ENCODE measurements around the gene KLHL7. TPM values are rescaled to one million over a fixed set of nuclear protein-coding genes. Genes with fewer than 3 reads are reported as not detected.

KLHL7 gene
- total RNA-seq, 1 experiment from 2014 or later: 20.6 TPM

- H3K4me1 ChIP-seq (ENCODE audit: control insufficient read depth in 1 of 2, insufficient read depth in 2 of 2, low read length in 2 of 2): peaks cover 5 to 14% of the 10 kb centered on the region in 2 experiments; a peak in 3 of 4 replicates
- H2AFZ ChIP-seq (ENCODE audit: low read depth, low read length, poor library complexity, severe bottlenecking): peak within 1 kb of the TSS; percentile 25
- peak; percentile 99 for DNase-seq (ENCODE audit: low read depth, low spot score)
- BruUV-seq (replicated peaks): TSS peak; percentile 71
- H3K36me3 ChIP-seq (ENCODE audit: control insufficient read depth in 1 of 2, insufficient read depth in 2 of 2, low read length in 2 of 2): peaks cover 10 to 14% of the 10 kb centered on the region in 2 experiments; a peak in 3 of 4 replicates
- H3K27ac ChIP-seq (ENCODE audit: low read depth, low read length): peak within 1 kb of the TSS; percentile 78
- ATAC-seq: peak; percentile 94
- H3K9me3 ChIP-seq (ENCODE audit: control insufficient read depth in 1 of 2, insufficient read depth in 1 of 2, low read depth in 1 of 2, low read length in 2 of 2): no peaks in the 10 kb centered on the region
- ChIA-PET POLR2A (no interaction called here), CTCF (interaction anchor here (0.7 kb wide), 1 partner anchor 363 kb away, joined by 3 read pairs; no protein-coding TSS in a partner anchor), RAD21 (ENCODE audit: low non-redundant PET in 1 of 2, low total read pairs in 2 of 2, uncharacterized antibody in 2 of 2, unreplicated experiment in 2 of 2) (interaction anchor here in 1 of 2 experiments (0.7 kb wide), 1 partner anchor 59 kb away, joined by 3 read pairs; no protein-coding TSS in a partner anchor)
- no peaks in the 10 kb centered on the region for H3K9me2 ChIP-seq (ENCODE audit: insufficient read depth)
- H3K4me2 ChIP-seq (ENCODE audit: low read length): peak within 1 kb of the TSS; percentile 68
- H3K9ac ChIP-seq (ENCODE audit: low read length): peak within 1 kb of the TSS; percentile 90
- intact Hi-C loops (cut with micrococcal nuclease): loop anchor here (5.0 kb wide), 1 partner anchor 75 kb away; the partner anchor contains the start of gene KLHL7
- peak within 1 kb of the TSS; percentile 89 to 92 for H3K4me3 ChIP-seq (replicated peaks in 1 of 2; ENCODE audit: low read depth in 1 of 2, low read length in 2 of 2)
- no peaks in the 10 kb centered on the region for H4K20me1 ChIP-seq (ENCODE audit: insufficient read depth)
- H3K27me3 ChIP-seq (ENCODE audit: insufficient read depth, low read length): no peaks in the 10 kb centered on the region
- H3K79me2 ChIP-seq (ENCODE audit: insufficient read depth, low read length): peaks cover 50% of the 10 kb centered on the region
- TF ChIP-seq RAD21 (IDR thresholded peaks at IDR 0.05; ENCODE audit: low read depth) (no peak), EZH2phosphoT487 (IDR thresholded peaks at IDR 0.05; ENCODE audit: borderline replicate concordance) (no peak), ZBTB33 (IDR thresholded peaks at IDR 0.05; ENCODE audit: extremely low read depth, insufficient replicate concordance, low read length) (no peak), YY1 (IDR thresholded peaks at IDR 0.05; ENCODE audit: extremely low read depth, insufficient replicate concordance, low read depth, low read length) (peak; percentile 70), EGR1 (IDR thresholded peaks at IDR 0.05; ENCODE audit: low read depth) (no peak), SRF (IDR thresholded peaks at IDR 0.05; ENCODE audit: low read depth) (peak; percentile 97), SP1 (IDR thresholded peaks at IDR 0.05; ENCODE audit: low read depth) (peak; percentile 84), JUND (IDR thresholded peaks at IDR 0.05) (no peak), ATF3 (IDR thresholded peaks at IDR 0.05) (no peak), MAX (IDR thresholded peaks at IDR 0.05) (peak; percentile 95), CEBPB (IDR thresholded peaks at IDR 0.05; ENCODE audit: low read depth) (no peak), ELF1 (IDR thresholded peaks at IDR 0.05; ENCODE audit: borderline replicate concordance, low read depth) (peak; percentile 89), REST (IDR thresholded peaks at IDR 0.05; ENCODE audit: low read depth) (no peak), ZFX (IDR thresholded peaks at IDR 0.05) (peak; percentile 93), POLR2A (IDR thresholded peaks at IDR 0.05; ENCODE audit: borderline replicate concordance, extremely low read depth, insufficient read depth, insufficient read length) (peak; percentile 76), TCF7L2 (IDR thresholded peaks at IDR 0.05; ENCODE audit: borderline replicate concordance, extremely low read depth, insufficient read depth, insufficient read length) (peak; percentile 80), ZNF274 (IDR thresholded peaks at IDR 0.05; ENCODE audit: low read depth, low read length) (no peak), SIN3A (IDR thresholded peaks at IDR 0.05; ENCODE audit: low read depth) (peak; percentile 84), EZH2 (IDR thresholded peaks at IDR 0.05) (no peak), FOSL1 (IDR thresholded peaks at IDR 0.05; ENCODE audit: low read depth) (no peak), POLR2AphosphoS5 (IDR thresholded peaks at IDR 0.05; ENCODE audit: low read depth, low read length) (peak; percentile 85), CBX3 (IDR thresholded peaks at IDR 0.05; ENCODE audit: low read depth) (no peak; the same call in 1 of the 2 replicates)
These were observed 76.3 kb downstream of the KLHL7 start, which contains the start of gene NUP42 for GRCh38 chr7:23181684-23182553. TSS of gene NUP42 (plus strand) at chr7:23182048. CDS start at chr7:23182086, 38 bp downstream.

All from HCT116 (cell line).